B cell (primary cell): ENCODE data around the gene TRMT11. TPM values are rescaled to one million over a fixed set of nuclear protein-coding genes. Genes with fewer than 3 reads are reported as not detected.

Source experiments
- ATAC-seq: fragments of 200-7000 bp; cut with Tn5 transposase; one replicate; pipeline ENCODE4 v1.10.0; 2021; ENCODE audit warnings: low read depth, mild to moderate bottlenecking, moderate number of reproducible peaks, moderate library complexity
- CTCF ChIA-PET: fragments of 350-600 bp; sonication (Branson Sonifier 250); formaldehyde crosslinking; loops from one replicate; lab custom pipeline; 2021; ENCODE audit warnings: antibody characterized with exemption, inconsistent platforms; lab: Charles Lee
- POLR2A ChIA-PET: fragments of 350-600 bp; sonication (Branson Sonifier 250); formaldehyde crosslinking; loops from one replicate; lab custom pipeline; 2021; ENCODE audit warnings: antibody characterized with exemption; lab: Charles Lee
- DNase-seq: peaks from one replicate; pipeline ENCODE4 v3.0.0; 2013
- H2AFZ ChIP-seq: 2 replicates; pipeline ENCODE4 v1.6.1; 2012; ENCODE audit warnings: mild to moderate bottlenecking, low read depth, low read length; ENCODE audit not compliant: insufficient read depth, poor library complexity, severe bottlenecking
- H3K27ac ChIP-seq, 2 donors: 1 replicate in 1 of 2; 2 replicates in 1 of 2; pipeline ENCODE4 v1.5.1; 2012 to 2013; ENCODE audit warnings: low read length in 2 of 2, mild to moderate bottlenecking in 2 of 2, moderate library complexity in 1 of 2
- H3K27me3 ChIP-seq, 4 experiments: fragments of 200-600 bp in 1 of 4; sonication (generic) in 1 of 4; replicated peaks in 1 of 4; 1 replicate in 2 of 4; 2 replicates in 2 of 4; pipeline versions ENCODE4 v1.6.1 to v1.7.0; 2013 to 2016; ENCODE audit warnings: low read length in 3 of 4, mild to moderate bottlenecking in 2 of 4, mixed read lengths in 1 of 4, moderate library complexity in 1 of 4; ENCODE audit not compliant: insufficient read depth in 4 of 4, control insufficient read depth in 3 of 4; ENCODE audit errors: control extremely low read depth in 1 of 4
- H3K36me3 ChIP-seq, 2 experiments: replicated peaks in 1 of 2; 1 replicate in 1 of 2; 2 replicates in 1 of 2; pipeline versions ENCODE4 v1.6.1 to v1.7.1; 2013; ENCODE audit warnings: low read length in 1 of 2; ENCODE audit not compliant: insufficient read depth in 2 of 2, control insufficient read depth in 1 of 2; ENCODE audit errors: control extremely low read depth in 1 of 2, extremely low read depth in 1 of 2
- H3K4me1 ChIP-seq, 2 donors: fragments of 200-600 bp in 1 of 2; sonication (generic) in 1 of 2; 1 replicate in 1 of 2; 2 replicates in 1 of 2; pipeline versions ENCODE4 v1.5.1 to v1.6.1; 2013 to 2017; ENCODE audit warnings: low read length in 2 of 2; ENCODE audit not compliant: control insufficient read depth in 2 of 2, insufficient read depth in 2 of 2
- H3K4me2 ChIP-seq: replicated peaks from 2 replicates; pipeline ENCODE3; 2012; ENCODE audit warnings: mild to moderate bottlenecking, low read depth, low read length; ENCODE audit not compliant: poor library complexity, severe bottlenecking
- H3K4me3 ChIP-seq, 5 experiments: fragments of 200-600 bp in 1 of 5; sonication (generic) in 1 of 5; 1 replicate in 3 of 5; 2 replicates in 2 of 5; pipeline versions ENCODE4 v1.5.1 to v1.7.0; 2011 to 2016; ENCODE audit warnings: low read length in 4 of 5, mild to moderate bottlenecking in 4 of 5, low read depth in 2 of 5, control low read depth in 1 of 5, moderate library complexity in 1 of 5; ENCODE audit not compliant: insufficient read depth in 1 of 5; ENCODE audit errors: control extremely low read depth in 1 of 5, extremely low read depth in 1 of 5
- H3K79me2 ChIP-seq: fragments of 200-600 bp; sonication (generic); one replicate; pipeline ENCODE4 v1.6.0; 2016; ENCODE audit warnings: low read length; ENCODE audit not compliant: control insufficient read depth, insufficient read depth
- H3K9ac ChIP-seq: fragments of 200-600 bp; sonication (generic); 2 replicates; pipeline ENCODE4 v1.6.1; 2017; ENCODE audit warnings: mild to moderate bottlenecking, low read length, moderate library complexity
- H3K9me3 ChIP-seq, 3 donors: one replicate each; pipeline versions ENCODE4 v1.6.1 to v1.7.1; 2013; ENCODE audit warnings: low read length in 2 of 3; ENCODE audit not compliant: control insufficient read depth in 2 of 3, insufficient read depth in 1 of 3; ENCODE audit errors: control extremely low read depth in 1 of 3
- H4K20me1 ChIP-seq: 2 replicates; pipeline ENCODE4 v1.6.0; 2012; ENCODE audit warnings: mild to moderate bottlenecking, low read length; ENCODE audit not compliant: insufficient read depth, control insufficient read depth, poor library complexity, severe bottlenecking
- H3K27ac Mint-ChIP-seq: one replicate; pipeline ENCODE4 v1.8.0; 2021; ENCODE audit warnings: mixed read lengths
- H3K27me3 Mint-ChIP-seq: one replicate; pipeline ENCODE4 v1.8.0; 2021; ENCODE audit warnings: mixed read lengths
- H3K4me1 Mint-ChIP-seq: one replicate; pipeline ENCODE4 v1.8.0; 2021; ENCODE audit warnings: mixed read lengths
- H3K4me3 Mint-ChIP-seq: one replicate; pipeline ENCODE4 v1.8.0; 2021; ENCODE audit warnings: mixed read lengths
- H3K9me3 Mint-ChIP-seq: one replicate; pipeline ENCODE4 v1.8.0; 2022; ENCODE audit warnings: mixed read lengths; ENCODE audit not compliant: insufficient read depth
- EZH2 ChIP-seq: IDR thresholded peaks from 2 replicates; pipeline ENCODE4 v1.6.1; 2012; ENCODE audit warnings: borderline replicate concordance, low read depth, mild to moderate bottlenecking, moderate library complexity, low read length; ENCODE audit not compliant: insufficient read depth, poor library complexity, severe bottlenecking
- WGBS: methylation state at CpG from one replicate; pipeline ENCODE4 v1.1.5; 2013; ENCODE audit warnings: missing lambda C conversion rate; ENCODE audit not compliant: insufficient coverage; 5-methylcytosine and 5-hydroxymethylcytosine counted together
- intact Hi-C: fragments of 100-400 bp; cut with micrococcal nuclease; formaldehyde crosslinking; loops from one replicate; pipeline ENCODE4 v1.10.0; 2022
- polyA plus RNA-seq: library from polyadenylated mRNA; depleted of rRNA; stranded (reverse); fragments of >200 nt; gene quantifications from 2 replicates; pipeline ENCODE4 v1.2.3, GENCODE V29; 2012
- total RNA-seq, 2 donors: library from RNA; stranded (reverse); fragments of 120-200 nt in 1 of 2; gene quantifications; 1 replicate in 1 of 2; 2 replicates in 1 of 2; pipeline versions ENCODE4 v1.2.3 to v1.2.4, GENCODE V29; 2013 to 2022
- TF ChIP-seq, protein P1 (sequence below): fragments of 200-600 bp; IDR thresholded peaks from one replicate; pipeline ENCODE4 v1.8.0; 2022; ENCODE audit warnings: antibody characterized with exemption, mild to moderate bottlenecking

The TRMT11 gene
- total and polyA plus RNA-seq, 2 donors (not counting 1 experiment from before 2014, with no cell fraction given): 12.1 to 30.4 TPM

DNA sequence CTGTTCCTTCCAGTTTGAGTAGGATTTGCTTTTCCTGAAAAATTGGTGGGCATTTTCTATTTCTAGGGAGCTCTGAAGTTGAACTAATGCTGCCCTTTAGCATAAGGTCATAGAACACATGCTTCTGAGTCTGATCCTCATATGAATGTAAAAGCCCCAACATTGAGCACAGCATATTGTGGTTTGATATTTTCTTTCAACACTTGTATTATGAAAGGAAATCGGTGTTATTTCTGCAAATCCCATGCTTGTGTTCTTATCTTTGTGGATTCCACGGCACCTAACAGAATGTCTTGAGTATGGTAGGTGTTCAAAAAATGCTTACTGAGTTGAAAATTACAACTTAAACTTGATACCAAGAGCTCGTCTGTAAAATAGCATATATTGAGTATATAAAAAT, 85.8 kb downstream of the TRMT11 start:
- no peak overlapping the region for H3K27ac Mint-ChIP-seq
- ChIA-PET POLR2A (no interaction called here), CTCF (no interaction called here)
- TF ChIP-seq EZH2: no peak
- TF ChIP-seq, protein P1, sequence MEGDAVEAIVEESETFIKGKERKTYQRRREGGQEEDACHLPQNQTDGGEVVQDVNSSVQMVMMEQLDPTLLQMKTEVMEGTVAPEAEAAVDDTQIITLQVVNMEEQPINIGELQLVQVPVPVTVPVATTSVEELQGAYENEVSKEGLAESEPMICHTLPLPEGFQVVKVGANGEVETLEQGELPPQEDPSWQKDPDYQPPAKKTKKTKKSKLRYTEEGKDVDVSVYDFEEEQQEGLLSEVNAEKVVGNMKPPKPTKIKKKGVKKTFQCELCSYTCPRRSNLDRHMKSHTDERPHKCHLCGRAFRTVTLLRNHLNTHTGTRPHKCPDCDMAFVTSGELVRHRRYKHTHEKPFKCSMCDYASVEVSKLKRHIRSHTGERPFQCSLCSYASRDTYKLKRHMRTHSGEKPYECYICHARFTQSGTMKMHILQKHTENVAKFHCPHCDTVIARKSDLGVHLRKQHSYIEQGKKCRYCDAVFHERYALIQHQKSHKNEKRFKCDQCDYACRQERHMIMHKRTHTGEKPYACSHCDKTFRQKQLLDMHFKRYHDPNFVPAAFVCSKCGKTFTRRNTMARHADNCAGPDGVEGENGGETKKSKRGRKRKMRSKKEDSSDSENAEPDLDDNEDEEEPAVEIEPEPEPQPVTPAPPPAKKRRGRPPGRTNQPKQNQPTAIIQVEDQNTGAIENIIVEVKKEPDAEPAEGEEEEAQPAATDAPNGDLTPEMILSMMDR: no peak
- no peak for DNase-seq
- H3K9me3 Mint-ChIP-seq: no peaks in the 10 kb centered on the region
- H3K4me3 Mint-ChIP-seq: no peak overlapping the region
- Histone ChIP-seq H3K27ac (no peak overlapping the region), H3K4me1 (no peaks in the 10 kb centered on the region), H3K4me3 (no peak overlapping the region), H3K36me3 (no peaks in the 10 kb centered on the region), H4K20me1 (no peaks in the 10 kb centered on the region), H3K27me3 (no peaks in the 10 kb centered on the region), H3K4me2 (no peak overlapping the region), H3K79me2 (no peaks in the 10 kb centered on the region), H3K9ac (no peak overlapping the region), H3K9me3 (no peaks in the 10 kb centered on the region), H2AFZ (no peak overlapping the region)
- no CpG with 5 or more reads among the region's 3 CpGs for WGBS
- no peaks in the 10 kb centered on the region for H3K4me1 Mint-ChIP-seq
- H3K27me3 Mint-ChIP-seq: no peaks in the 10 kb centered on the region
- intact Hi-C loops: no loop called here
- no peak for ATAC-seq

DNA sequence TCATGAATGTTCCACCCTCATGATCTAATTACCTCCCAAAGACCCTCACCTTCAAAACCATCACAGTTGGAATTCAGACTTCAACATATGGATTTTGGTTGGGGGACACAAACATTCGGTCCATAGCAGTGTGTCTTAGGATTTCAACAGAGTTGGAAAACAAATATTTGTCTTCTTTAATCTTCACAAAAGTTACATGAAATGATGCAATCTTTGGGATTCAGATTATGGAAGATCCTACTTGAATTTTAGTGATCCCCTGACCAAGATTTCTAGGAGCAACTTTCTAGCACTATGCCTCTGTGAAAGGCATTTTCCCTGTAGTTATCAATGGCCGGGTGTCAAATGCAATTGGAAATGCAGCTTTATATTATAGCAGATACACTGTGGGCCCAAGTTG, 86.5 kb downstream of the TRMT11 start:
- no CpG with 5 or more reads among the region's 2 CpGs for WGBS
- no peak overlapping the region for H2AFZ ChIP-seq
- H3K79me2 ChIP-seq: no peaks in the 10 kb centered on the region
- no peak overlapping the region for H3K4me3 Mint-ChIP-seq
- no peaks in the 10 kb centered on the region for H3K36me3 ChIP-seq
- no peaks in the 10 kb centered on the region for H3K9me3 ChIP-seq
- H3K27me3 ChIP-seq: no peaks in the 10 kb centered on the region
- TF ChIP-seq, protein P1: no peak
- no peak for TF ChIP-seq EZH2
- H3K27me3 Mint-ChIP-seq: no peaks in the 10 kb centered on the region
- no peaks in the 10 kb centered on the region for H3K4me1 Mint-ChIP-seq
- H3K4me1 ChIP-seq: no peaks in the 10 kb centered on the region
- no peaks in the 10 kb centered on the region for H3K9me3 Mint-ChIP-seq
- no peak for ATAC-seq
- H3K4me3 ChIP-seq: no peak overlapping the region
- ChIA-PET POLR2A (no interaction called here), CTCF (no interaction called here)
- DNase-seq: no peak
- H4K20me1 ChIP-seq: no peaks in the 10 kb centered on the region
- no peak overlapping the region for H3K27ac ChIP-seq
- no peak overlapping the region for H3K27ac Mint-ChIP-seq
- H3K4me2 ChIP-seq: no peak overlapping the region
- intact Hi-C loops: no loop called here
- no peak overlapping the region for H3K9ac ChIP-seq
